IPS-11a (cell line): ENCODE measurements around the gene DPP4.
A peak's percentile ranks its signal among the peaks of the same experiment; 100 is the strongest.

Experiments used
- H3K4me3 ChIP-seq: one replicate; pipeline ENCODE4 v1.5.1; 2013; ENCODE audit warnings: low read depth, low read length, control low read depth

DPP4 gene

DNA sequence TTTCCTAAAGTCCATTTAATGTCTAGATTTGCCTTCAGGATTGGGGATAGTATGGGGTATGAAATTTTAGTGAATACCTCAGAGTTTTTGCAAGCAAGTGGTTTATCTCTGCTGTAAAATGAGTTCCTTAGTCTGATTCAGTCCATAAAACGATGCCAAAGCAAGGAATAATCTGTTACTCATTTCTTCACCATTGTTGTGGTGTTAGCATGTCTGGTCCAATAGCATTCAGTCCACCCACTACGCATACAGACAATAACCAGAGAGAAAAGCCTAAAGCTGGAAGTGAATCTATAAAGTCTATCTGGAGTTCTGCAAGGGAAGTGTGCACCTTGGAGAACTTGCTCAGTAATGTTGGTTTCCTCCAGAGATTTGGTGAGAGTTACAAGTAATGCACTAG is 12.9 kb upstream of the DPP4 start:
- no peak overlapping the region for H3K4me3 ChIP-seq

- H3K4me3 ChIP-seq = no peak overlapping the region
Measured at GRCh38 chr2:162085090-162085891, 11.3 kb upstream of the DPP4 start.

GRCh38 chr2:162084536-162084935 is 10.5 kb upstream of the DPP4 start:
- no peak overlapping the region for H3K4me3 ChIP-seq

- no peak overlapping the region for H3K4me3 ChIP-seq
Measured at GRCh38 chr2:162082681-162083080, 8.7 kb upstream of the DPP4 start.

GRCh38 chr2:162082036-162082435 is 8.0 kb upstream of the DPP4 start:
- no peak overlapping the region for H3K4me3 ChIP-seq

- H3K4me3 ChIP-seq = no peak overlapping the region
Measured at GRCh38 chr2:162079514-162079913, 5.5 kb upstream of the DPP4 start.

DNA sequence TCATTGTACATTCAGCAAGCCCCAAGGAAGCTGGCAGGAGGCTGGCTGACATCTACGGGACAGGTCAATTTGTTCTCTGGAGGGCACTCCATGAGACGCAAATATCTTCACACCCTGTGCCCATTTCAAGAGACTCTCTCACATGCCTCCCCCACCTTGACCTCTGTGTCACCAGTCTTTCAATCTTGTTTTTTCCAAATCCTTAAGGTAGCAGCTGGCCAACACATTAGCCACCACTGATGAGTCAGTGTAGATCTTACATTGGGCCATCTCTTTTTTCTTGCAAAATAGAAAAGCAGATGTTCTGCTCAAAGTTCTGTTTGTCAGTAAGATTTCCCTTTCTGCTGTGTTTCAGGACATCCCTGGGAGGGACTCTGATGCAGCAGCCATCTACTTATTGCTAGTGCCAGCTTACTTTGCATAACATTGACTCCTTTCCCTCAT is 1.7 kb upstream of the DPP4 start:
- H3K4me3 ChIP-seq = no peak overlapping the region

- H3K4me3 ChIP-seq = no peak overlapping the region
Measured at GRCh38 chr2:162074928-162075688, 1.1 kb upstream of the DPP4 start.

GRCh38 chr2:162074632-162074895 is 549 bp upstream of the DPP4 start:
- H3K4me3 ChIP-seq = peak overlapping the region; percentile 65

GRCh38 chr2:162072976-162073887 is 783 bp downstream of the DPP4 start:
- H3K4me3 ChIP-seq = peak overlapping the region; percentile 65

GRCh38 chr2:162072181-162072702 is 1.8 kb downstream of the DPP4 start:
- H3K4me3 ChIP-seq = no peak overlapping the region

DNA sequence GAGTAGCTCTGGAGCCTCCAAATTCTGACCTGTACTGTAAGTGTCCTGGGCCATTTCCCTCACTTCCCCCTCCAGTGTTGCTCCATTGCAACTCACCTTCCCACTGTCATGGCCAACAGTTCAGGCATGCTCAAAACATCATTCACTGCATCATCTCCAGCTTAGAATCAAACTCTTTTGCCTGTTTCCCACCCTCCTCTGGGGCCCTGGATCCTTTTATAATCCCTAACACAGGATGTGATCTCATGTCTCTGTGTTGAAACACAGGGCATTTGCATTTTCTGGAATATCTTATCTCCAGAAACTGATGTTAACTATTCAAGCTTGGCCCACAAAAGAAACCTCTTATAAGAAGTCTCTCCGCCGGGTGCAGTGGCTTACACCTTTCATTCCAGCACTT is 3.0 kb downstream of the DPP4 start:
- no peak overlapping the region for H3K4me3 ChIP-seq

DNA sequence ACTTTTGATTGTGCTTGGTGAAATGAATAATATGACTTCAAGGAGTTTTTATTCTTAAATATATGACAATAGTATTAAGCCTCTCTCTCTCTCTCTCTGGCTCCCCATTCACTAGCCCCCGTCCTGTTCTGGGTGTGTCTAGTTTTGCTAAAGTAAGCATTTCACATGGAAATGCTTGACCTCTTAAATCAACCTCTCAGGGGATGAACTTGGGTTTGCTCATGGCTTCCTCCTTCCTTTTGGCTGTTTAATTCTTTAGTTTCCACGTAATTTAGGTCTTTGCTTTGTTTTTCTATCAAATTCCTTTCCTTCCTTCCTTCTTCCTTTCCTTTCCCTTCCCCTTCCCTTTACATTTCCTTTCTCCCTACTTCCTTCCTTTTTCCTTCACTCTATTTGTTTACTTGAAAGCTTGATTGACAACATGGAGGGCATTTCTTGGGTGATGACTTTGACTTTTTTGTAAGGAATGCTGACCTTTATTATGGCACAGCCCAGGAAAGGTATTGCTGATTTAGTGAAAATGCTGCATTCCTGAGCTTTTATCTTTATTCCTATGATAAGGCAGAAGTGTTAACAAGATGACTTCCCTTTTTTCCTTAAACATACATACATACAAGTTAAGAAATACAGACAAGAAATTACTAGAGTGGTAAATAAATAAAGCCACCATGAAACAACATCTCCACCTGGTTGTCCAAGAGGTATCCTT is 3.6 kb downstream of the DPP4 start:
- no peak overlapping the region for H3K4me3 ChIP-seq

DNA sequence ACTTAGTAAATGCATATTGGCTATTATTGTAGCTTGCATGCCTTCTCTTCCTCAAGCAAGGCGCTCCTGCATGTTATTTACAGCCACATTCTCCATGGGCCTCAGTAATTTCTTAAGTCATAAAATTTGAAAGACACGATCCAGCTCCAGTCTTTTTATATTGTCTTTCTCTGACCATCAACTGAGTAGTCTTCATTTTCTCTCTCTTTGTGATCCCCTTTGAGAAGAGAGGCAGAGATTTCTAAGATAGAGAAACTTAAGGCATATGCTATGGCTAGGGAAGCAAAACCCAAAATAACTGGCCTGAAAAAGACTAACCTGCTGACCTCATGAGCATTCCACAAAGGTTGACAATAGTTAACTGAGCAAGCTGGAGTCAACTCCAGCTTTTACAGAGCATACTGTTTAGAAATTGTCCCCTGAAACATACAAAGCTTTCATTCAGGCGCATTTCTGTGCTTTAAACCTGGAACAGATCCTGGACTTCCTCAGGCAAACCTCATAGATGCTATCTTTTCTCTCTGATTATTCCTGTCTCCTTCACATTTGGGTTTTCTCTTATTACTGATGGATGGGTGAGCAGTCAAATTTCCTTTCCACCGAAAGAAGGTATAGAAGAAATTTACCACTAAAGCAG is 4.6 kb downstream of the DPP4 start:
- no peak overlapping the region for H3K4me3 ChIP-seq

- no peak overlapping the region for H3K4me3 ChIP-seq
Measured at GRCh38 chr2:162067596-162067995, 6.4 kb downstream of the DPP4 start.

DNA sequence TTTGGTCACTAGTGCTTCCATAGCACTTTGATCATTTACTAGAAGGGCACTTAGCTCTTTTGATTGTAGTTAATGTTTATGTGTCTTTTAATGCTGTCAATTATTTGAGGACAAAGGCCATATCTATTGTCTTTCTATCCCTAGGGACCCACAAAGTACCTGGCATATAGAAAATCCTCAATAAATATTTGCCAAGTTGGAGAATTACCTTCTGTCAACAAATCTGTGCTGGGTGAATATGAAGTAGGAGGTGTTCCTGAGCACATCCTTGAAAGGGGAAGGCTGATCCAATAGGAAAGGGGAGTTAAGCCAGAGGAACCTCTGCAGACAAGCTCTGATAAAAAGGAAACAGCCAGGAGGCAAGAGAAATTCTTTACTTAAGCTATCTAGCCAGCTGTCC is 8.2 kb downstream of the DPP4 start:
- H3K4me3 ChIP-seq = no peak overlapping the region

GRCh38 chr2:162063899-162064298 is 10.1 kb downstream of the DPP4 start:
- H3K4me3 ChIP-seq = no peak overlapping the region

GRCh38 chr2:162063281-162063680 is 10.7 kb downstream of the DPP4 start:
- no peak overlapping the region for H3K4me3 ChIP-seq

DNA sequence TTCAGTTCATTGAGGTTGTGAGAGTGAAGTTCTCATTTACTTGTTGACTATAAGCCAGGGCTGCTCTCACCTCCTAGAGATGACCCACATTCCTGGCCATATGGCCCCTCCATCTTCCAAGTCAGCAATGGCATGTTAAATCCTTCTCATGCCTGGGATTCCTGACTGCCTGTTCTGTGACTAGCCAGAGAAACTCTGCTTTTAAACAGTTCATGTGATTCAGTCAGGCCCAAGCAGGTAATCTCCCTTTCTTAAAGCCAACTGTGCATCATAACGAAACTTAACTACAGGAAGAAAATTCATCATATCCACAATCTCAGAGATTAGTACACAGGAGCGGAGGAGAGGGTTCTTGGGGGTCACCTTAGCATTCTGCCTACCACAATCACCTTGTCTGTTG is 11.5 kb downstream of the DPP4 start:
- no peak overlapping the region for H3K4me3 ChIP-seq

GRCh38 chr2:162061021-162061420 is 13.0 kb downstream of the DPP4 start:
- no peak overlapping the region for H3K4me3 ChIP-seq
